Endothelial cell of umbilical vein (primary cell): ENCODE measurements around the gene BAG1. TPM values are rescaled to one million over a fixed set of nuclear protein-coding genes. Genes with fewer than 3 reads are reported as not detected.

Experiments
- BruUV-seq: library from RNA; stranded (reverse); fragments of 400-500 nt; replicated peaks from 2 replicates; lab custom pipeline; 2021; lab: Mats Ljungman, UMichigan
- CTCF ChIA-PET: fragments of 300-600, 350-600 bp; sonication (Branson Sonifier 250); formaldehyde crosslinking; loops from one replicate; lab custom pipeline; 2021; ENCODE audit warnings: antibody characterized with exemption, inconsistent platforms; lab: Charles Lee
- POLR2A ChIA-PET: fragments of 300-600, 350-600 bp; sonication (Branson Sonifier 250); formaldehyde crosslinking; loops from one replicate; lab custom pipeline; 2021; ENCODE audit warnings: antibody characterized with exemption, inconsistent platforms; lab: Charles Lee
- DNase-seq: peaks from one replicate; pipeline ENCODE4 v3.0.0-alpha.2; 2011; ENCODE audit warnings: low read depth, low spot score
- FAIRE-seq: peaks from 2 replicates; lab custom pipeline; 2011; peaks lifted over from hg19 to GRCh38; lab: Jason Lieb, UNC
- H2AFZ ChIP-seq: 2 replicates; pipeline ENCODE4 v1.6.0; 2012; ENCODE audit warnings: low read depth, low read length, control low read depth, inconsistent platforms
- H3K27ac ChIP-seq: 2 replicates; pipeline ENCODE4 v1.5.1; 2011; ENCODE audit warnings: low read depth, mild to moderate bottlenecking, control low read depth, low read length, moderate library complexity; ENCODE audit not compliant: insufficient read depth
- H3K27me3 ChIP-seq, 2 experiments: 2 replicates each; pipeline versions ENCODE4 v1.6.0 to v1.6.1; 2011; ENCODE audit warnings: low read length in 2 of 2, mixed read lengths in 1 of 2; ENCODE audit not compliant: control insufficient read depth in 2 of 2, insufficient read depth in 2 of 2
- H3K36me3 ChIP-seq, 2 experiments: 2 replicates in 1 of 2; 3 replicates in 1 of 2; pipeline ENCODE4 v1.5.1; 2011; ENCODE audit warnings: low read length in 2 of 2, mild to moderate bottlenecking in 1 of 2, moderate library complexity in 1 of 2; ENCODE audit not compliant: control insufficient read depth in 2 of 2, insufficient read depth in 2 of 2; ENCODE audit errors: extremely low read depth in 1 of 2
- H3K4me1 ChIP-seq: 3 replicates; pipeline ENCODE4 v1.5.1; 2011; ENCODE audit warnings: mild to moderate bottlenecking, low read length; ENCODE audit not compliant: control insufficient read depth, insufficient read depth; ENCODE audit errors: extremely low read depth
- H3K4me2 ChIP-seq: 2 replicates; pipeline ENCODE4 v1.6.1; 2011; ENCODE audit warnings: low read length, control low read depth, mixed read lengths; ENCODE audit not compliant: insufficient read depth
- H3K4me3 ChIP-seq, 3 experiments: fragments of 200-600 bp in 1 of 3; sonication (generic), shearing (Covaris generic) in 1 of 3; replicated peaks in 1 of 3; 2 replicates each; pipeline ENCODE4 v1.5.1; 2011 to 2016; ENCODE audit warnings: control low read depth in 3 of 3, low read length in 3 of 3, mild to moderate bottlenecking in 2 of 3, inconsistent platforms in 1 of 3, low read depth in 1 of 3, moderate library complexity in 1 of 3; ENCODE audit not compliant: insufficient read depth in 1 of 3
- H3K79me2 ChIP-seq: 2 replicates; pipeline ENCODE4 v1.6.0; 2012; ENCODE audit warnings: low read length, inconsistent platforms; ENCODE audit not compliant: control insufficient read depth, insufficient read depth
- H3K9ac ChIP-seq: replicated peaks from 2 replicates; pipeline ENCODE3; 2011; ENCODE audit warnings: low read length, control low read depth; ENCODE audit not compliant: insufficient read depth; ENCODE audit errors: extremely low read depth
- H3K9me1 ChIP-seq: replicated peaks from 3 replicates; pipeline ENCODE4 v1.6.0; 2011; ENCODE audit warnings: mild to moderate bottlenecking, low read length; ENCODE audit not compliant: control insufficient read depth, insufficient read depth; ENCODE audit errors: extremely low read depth
- H3K9me3 ChIP-seq: replicated peaks from 2 replicates; pipeline ENCODE4 v1.5.1; 2012; ENCODE audit warnings: low read length, inconsistent platforms; ENCODE audit not compliant: control insufficient read depth, insufficient read depth
- H4K20me1 ChIP-seq: replicated peaks from 2 replicates; pipeline ENCODE3; 2011; ENCODE audit warnings: mild to moderate bottlenecking, low read length; ENCODE audit not compliant: control insufficient read depth, insufficient read depth; ENCODE audit errors: extremely low read depth
- EZH2 ChIP-seq: IDR thresholded peaks from 2 replicates; pipeline ENCODE4 v1.6.1; 2012; ENCODE audit warnings: borderline replicate concordance, low read depth, mild to moderate bottlenecking, moderate library complexity, low read length, inconsistent platforms; ENCODE audit not compliant: severe bottlenecking
- FOS ChIP-seq: IDR thresholded peaks from 2 replicates; pipeline ENCODE4 v1.6.1; 2011; ENCODE audit warnings: mild to moderate bottlenecking, low read length, moderate library complexity, borderline replicate concordance; ENCODE audit not compliant: insufficient read depth
- GATA2 ChIP-seq: IDR thresholded peaks from 2 replicates; pipeline ENCODE4 v1.7.0; 2011; ENCODE audit warnings: low read depth, mild to moderate bottlenecking, moderate library complexity, mixed read lengths, low read length; ENCODE audit not compliant: insufficient read length, insufficient read depth
- JUN ChIP-seq: IDR thresholded peaks from 2 replicates; pipeline ENCODE4 v1.6.1; 2011; ENCODE audit warnings: borderline replicate concordance, low read depth; ENCODE audit not compliant: insufficient read length, insufficient read depth
- MAX ChIP-seq: IDR thresholded peaks from 2 replicates; pipeline ENCODE4 v1.6.1; 2011; ENCODE audit not compliant: insufficient read depth, insufficient read length
- MYC ChIP-seq: IDR thresholded peaks from one replicate; pipeline ENCODE4 v1.6.1; 2011; ENCODE audit warnings: mild to moderate bottlenecking, low read depth, low read length
- POLR2A ChIP-seq: IDR thresholded peaks from 2 replicates; pipeline ENCODE4 v1.6.1; 2012; ENCODE audit warnings: low read depth, mild to moderate bottlenecking, control low read depth, low read length
- POLR2AphosphoS5 ChIP-seq: IDR thresholded peaks from 2 replicates; pipeline ENCODE4 v1.6.1; 2012; ENCODE audit warnings: low read depth, mild to moderate bottlenecking, control low read depth, low read length, moderate library complexity; ENCODE audit not compliant: insufficient read depth
- dilution Hi-C: fragments of 300-500 bp; cut with MboI; formaldehyde crosslinking; loops from one replicate; pipeline ENCODE4 v1.15.0; 2019; ENCODE audit warnings: low sequenced_read_pairs; ENCODE audit not compliant: extremely low pct_ligation_motif_present
- intact Hi-C: fragments of 100-400 bp; cut with micrococcal nuclease; formaldehyde crosslinking; loops from one replicate; pipeline ENCODE4 v1.10.0; 2022
- polyA plus RNA-seq, 4 experiments: library from polyadenylated mRNA; depleted of rRNA in 3 of 4; stranded (reverse) in 3 of 4; unstranded in 1 of 4; fragments of >200 nt; gene quantifications; 2 replicates each; pipeline versions ENCODE4 v1.2.1 to v1.2.3, GENCODE V29; 2011 to 2012; ENCODE audit warnings: missing spikeins in 1 of 4
- total RNA-seq: library from RNA; stranded (reverse); gene quantifications from 2 replicates; pipeline ENCODE4 v1.2.3, GENCODE V29; 2021
- TF ChIP-seq, protein P1 (sequence below), 2 donors: IDR thresholded peaks; 1 replicate in 1 of 2; 2 replicates in 1 of 2; pipeline ENCODE4 v1.5.1; 2011; ENCODE audit warnings: low read length in 2 of 2, mild to moderate bottlenecking in 2 of 2, moderate library complexity in 2 of 2, control low read depth in 1 of 2, inconsistent platforms in 1 of 2, low read depth in 1 of 2; ENCODE audit not compliant: insufficient read depth in 1 of 2; ENCODE audit errors: extremely low read depth in 1 of 2

Gene BAG1
- total and polyA plus RNA-seq, 2 donors (not counting 3 experiments of a cell fraction or from before 2014, with no cell fraction given) = 44.6 to 87.4 TPM

GRCh38 chr9:33293782-33294181, 29.3 kb upstream of the BAG1 start:
- no peak for FAIRE-seq
- intact Hi-C loops = no loop called here
- TF ChIP-seq MAX (no peak), GATA2 (no peak), POLR2A (no peak), EZH2 (no peak), FOS (no peak), JUN (no peak), POLR2AphosphoS5 (no peak), MYC (no peak)
- TF ChIP-seq, protein P1, sequence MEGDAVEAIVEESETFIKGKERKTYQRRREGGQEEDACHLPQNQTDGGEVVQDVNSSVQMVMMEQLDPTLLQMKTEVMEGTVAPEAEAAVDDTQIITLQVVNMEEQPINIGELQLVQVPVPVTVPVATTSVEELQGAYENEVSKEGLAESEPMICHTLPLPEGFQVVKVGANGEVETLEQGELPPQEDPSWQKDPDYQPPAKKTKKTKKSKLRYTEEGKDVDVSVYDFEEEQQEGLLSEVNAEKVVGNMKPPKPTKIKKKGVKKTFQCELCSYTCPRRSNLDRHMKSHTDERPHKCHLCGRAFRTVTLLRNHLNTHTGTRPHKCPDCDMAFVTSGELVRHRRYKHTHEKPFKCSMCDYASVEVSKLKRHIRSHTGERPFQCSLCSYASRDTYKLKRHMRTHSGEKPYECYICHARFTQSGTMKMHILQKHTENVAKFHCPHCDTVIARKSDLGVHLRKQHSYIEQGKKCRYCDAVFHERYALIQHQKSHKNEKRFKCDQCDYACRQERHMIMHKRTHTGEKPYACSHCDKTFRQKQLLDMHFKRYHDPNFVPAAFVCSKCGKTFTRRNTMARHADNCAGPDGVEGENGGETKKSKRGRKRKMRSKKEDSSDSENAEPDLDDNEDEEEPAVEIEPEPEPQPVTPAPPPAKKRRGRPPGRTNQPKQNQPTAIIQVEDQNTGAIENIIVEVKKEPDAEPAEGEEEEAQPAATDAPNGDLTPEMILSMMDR (IDR thresholded peaks at IDR 0.05; ENCODE audit: extremely low read depth in 1 of 2, insufficient read depth in 1 of 2, low read depth in 1 of 2, low read length in 2 of 2) = no peak
- Histone ChIP-seq H3K9ac (no peak overlapping the region), H3K36me3 (peaks cover 6 to 17% of the 10 kb centered on the region in 2 experiments), H3K27ac (no peak overlapping the region), H3K79me2 (peaks cover 59% of the 10 kb centered on the region), H2AFZ (no peak overlapping the region), H3K4me2 (no peak overlapping the region), H3K27me3 (no peaks in the 10 kb centered on the region), H3K4me3 (no peak overlapping the region), H3K4me1 (peaks cover 13% of the 10 kb centered on the region), H3K9me3 (no peaks in the 10 kb centered on the region), H3K9me1 (no peaks in the 10 kb centered on the region), H4K20me1 (no peaks in the 10 kb centered on the region)
- ChIA-PET POLR2A (no interaction called here), CTCF (no interaction called here)
- DNase-seq = no peak
- no TSS peak for BruUV-seq
- dilution Hi-C loops = no loop called here
